Osteoblast (primary cell): ENCODE data around the gene IDH3B. TPM values are rescaled to one million over a fixed set of nuclear protein-coding genes. Genes with fewer than 3 reads are reported as not detected.

Experiments used
- DNase-seq: peaks from one replicate; pipeline ENCODE4 v3.0.0; 2011; ENCODE audit warnings: low spot score, mixed read lengths; ENCODE audit not compliant: insufficient read length; ENCODE audit errors: missing footprints
- H2AFZ ChIP-seq: 2 replicates; pipeline ENCODE4 v1.6.0; 2011; ENCODE audit warnings: mild to moderate bottlenecking, low read length
- H3K27ac ChIP-seq: 2 replicates; pipeline ENCODE4 v1.5.1; 2011; ENCODE audit warnings: mild to moderate bottlenecking, low read depth, low read length, moderate library complexity
- H3K27me3 ChIP-seq: 2 replicates; pipeline ENCODE4 v1.6.0; 2012; ENCODE audit warnings: mild to moderate bottlenecking, control low read depth, inconsistent platforms, low read length, moderate library complexity; ENCODE audit not compliant: insufficient read depth
- H3K36me3 ChIP-seq: 2 replicates; pipeline ENCODE4 v1.5.1; 2011; ENCODE audit warnings: mild to moderate bottlenecking, low read length, control low read depth, moderate library complexity; ENCODE audit not compliant: insufficient read depth
- H3K4me1 ChIP-seq: 2 replicates; pipeline ENCODE4 v1.5.1; 2011; ENCODE audit warnings: mild to moderate bottlenecking, low read length, control low read depth, moderate library complexity; ENCODE audit not compliant: insufficient read depth
- H3K4me2 ChIP-seq: 2 replicates; pipeline ENCODE4 v1.6.0; 2011; ENCODE audit warnings: mild to moderate bottlenecking, low read length; ENCODE audit not compliant: insufficient read depth
- H3K4me3 ChIP-seq: fragments of 200-600 bp; sonication (generic); 3 replicates; pipeline ENCODE4 v1.5.1; 2012; ENCODE audit warnings: mild to moderate bottlenecking, low read length, inconsistent platforms; ENCODE audit not compliant: insufficient read depth
- H3K79me2 ChIP-seq: 2 replicates; pipeline ENCODE4 v1.6.0; 2012; ENCODE audit warnings: mild to moderate bottlenecking, low read length, control low read depth, inconsistent platforms; ENCODE audit not compliant: insufficient read depth
- H3K9me3 ChIP-seq: 2 replicates; pipeline ENCODE4 v1.5.1; 2011; ENCODE audit warnings: low read depth, low read length, control low read depth
- H4K20me1 ChIP-seq: 2 replicates; pipeline ENCODE4 v1.6.0; 2012; ENCODE audit warnings: mild to moderate bottlenecking, low read length, control low read depth; ENCODE audit not compliant: insufficient read depth
- CTCF ChIP-seq: IDR thresholded peaks from 2 replicates; pipeline ENCODE4 v1.5.1; 2011; ENCODE audit warnings: mild to moderate bottlenecking, low read depth, low read length, moderate library complexity; ENCODE audit errors: extremely low read depth
- total RNA-seq: library from RNA; depleted of rRNA; stranded (reverse); fragments of >200 nt; gene quantifications from 2 replicates; pipeline ENCODE4 v1.2.3, GENCODE V29; 2012

The IDH3B gene
- total RNA-seq, 1 donor, result 71.7 TPM

- H3K4me3 ChIP-seq, result no peak overlapping the region
- no peaks in the 10 kb centered on the region for H3K4me1 ChIP-seq
- peaks cover 5% of the 10 kb centered on the region for H3K27me3 ChIP-seq
- no peak overlapping the region for H3K27ac ChIP-seq
- H3K4me2 ChIP-seq, result no peak overlapping the region
- no peaks in the 10 kb centered on the region for H3K36me3 ChIP-seq
- H4K20me1 ChIP-seq, result no peaks in the 10 kb centered on the region
- no peaks in the 10 kb centered on the region for H3K79me2 ChIP-seq
- DNase-seq, result no peak
- no peak overlapping the region for H2AFZ ChIP-seq
- peaks cover 3% of the 10 kb centered on the region for H3K9me3 ChIP-seq
- TF ChIP-seq CTCF, result no peak
Observed at GRCh38 chr20:2625062-2625461, 39.0 kb downstream of the IDH3B start.

- no peaks in the 10 kb centered on the region for H3K4me1 ChIP-seq
- no peak overlapping the region for H3K27ac ChIP-seq
- H3K4me3 ChIP-seq, result no peak overlapping the region
- TF ChIP-seq CTCF, result no peak
- H3K27me3 ChIP-seq, result peaks cover 5% of the 10 kb centered on the region
- H3K9me3 ChIP-seq, result peaks cover 3% of the 10 kb centered on the region
- no peaks in the 10 kb centered on the region for H3K79me2 ChIP-seq
- no peak for DNase-seq
- no peak overlapping the region for H2AFZ ChIP-seq
- H3K36me3 ChIP-seq, result no peaks in the 10 kb centered on the region
- H3K4me2 ChIP-seq, result no peak overlapping the region
- no peaks in the 10 kb centered on the region for H4K20me1 ChIP-seq
Observed at GRCh38 chr20:2624190-2624589, 39.8 kb downstream of the IDH3B start.

GRCh38 chr20:2619961-2620595 is 43.9 kb downstream of the IDH3B start:
- DNase-seq, result no peak
- H3K27ac ChIP-seq, result no peak overlapping the region

GRCh38 chr20:2619337-2619736 is 44.7 kb downstream of the IDH3B start:
- H3K4me3 ChIP-seq, result no peak overlapping the region
- no peak overlapping the region for H3K4me2 ChIP-seq
- no peak for DNase-seq
- no peaks in the 10 kb centered on the region for H3K4me1 ChIP-seq
- no peak overlapping the region for H2AFZ ChIP-seq
- TF ChIP-seq CTCF, result no peak
- no peaks in the 10 kb centered on the region for H3K36me3 ChIP-seq
- no peaks in the 10 kb centered on the region for H3K79me2 ChIP-seq
- H4K20me1 ChIP-seq, result no peaks in the 10 kb centered on the region
- H3K9me3 ChIP-seq, result no peaks in the 10 kb centered on the region
- H3K27ac ChIP-seq, result no peak overlapping the region
- peaks cover 17% of the 10 kb centered on the region for H3K27me3 ChIP-seq

More at GRCh38 chr20:2619961-2620595, 43.9 kb downstream of the IDH3B start:
- TF ChIP-seq CTCF, result no peak
- no peaks in the 10 kb centered on the region for H4K20me1 ChIP-seq
- H3K4me1 ChIP-seq, result no peaks in the 10 kb centered on the region
- peaks cover 17% of the 10 kb centered on the region for H3K27me3 ChIP-seq
- H3K79me2 ChIP-seq, result no peaks in the 10 kb centered on the region
- no peak overlapping the region for H3K4me3 ChIP-seq
- H3K36me3 ChIP-seq, result no peaks in the 10 kb centered on the region
- H3K9me3 ChIP-seq, result no peaks in the 10 kb centered on the region
- H3K4me2 ChIP-seq, result no peak overlapping the region
- H2AFZ ChIP-seq, result no peak overlapping the region
